Thyroid gland (tissue), 4 donors: ENCODE data around the gene ZFHX3.
A peak's percentile ranks its signal among the peaks of the same experiment; 100 is the strongest.

ENCODE experiments used
- POLR2A ChIP-seq, 2 donors: fragments of 450-650 bp; IDR thresholded peaks; one replicate each; pipeline ENCODE4 v1.6.1; 2017; ENCODE audit warnings: antibody characterized with exemption in 2 of 2, mild to moderate bottlenecking in 2 of 2, moderate library complexity in 1 of 2
- TF ChIP-seq, protein P1 (sequence below), 6 experiments: fragments of 200-600 bp in 3 of 6; fragments of 450-650 bp in 3 of 6; sonication (generic) in 3 of 6; IDR thresholded peaks; one replicate each; pipeline ENCODE4 v1.5.1; 2016 to 2019; ENCODE audit warnings: antibody characterized with exemption in 6 of 6, mild to moderate bottlenecking in 2 of 6, inconsistent platforms in 1 of 6, moderate library complexity in 1 of 6

GRCh38 chr16:73053364-73054124 is 5.6 kb upstream of the ZFHX3 start:
- TF ChIP-seq, protein P1, sequence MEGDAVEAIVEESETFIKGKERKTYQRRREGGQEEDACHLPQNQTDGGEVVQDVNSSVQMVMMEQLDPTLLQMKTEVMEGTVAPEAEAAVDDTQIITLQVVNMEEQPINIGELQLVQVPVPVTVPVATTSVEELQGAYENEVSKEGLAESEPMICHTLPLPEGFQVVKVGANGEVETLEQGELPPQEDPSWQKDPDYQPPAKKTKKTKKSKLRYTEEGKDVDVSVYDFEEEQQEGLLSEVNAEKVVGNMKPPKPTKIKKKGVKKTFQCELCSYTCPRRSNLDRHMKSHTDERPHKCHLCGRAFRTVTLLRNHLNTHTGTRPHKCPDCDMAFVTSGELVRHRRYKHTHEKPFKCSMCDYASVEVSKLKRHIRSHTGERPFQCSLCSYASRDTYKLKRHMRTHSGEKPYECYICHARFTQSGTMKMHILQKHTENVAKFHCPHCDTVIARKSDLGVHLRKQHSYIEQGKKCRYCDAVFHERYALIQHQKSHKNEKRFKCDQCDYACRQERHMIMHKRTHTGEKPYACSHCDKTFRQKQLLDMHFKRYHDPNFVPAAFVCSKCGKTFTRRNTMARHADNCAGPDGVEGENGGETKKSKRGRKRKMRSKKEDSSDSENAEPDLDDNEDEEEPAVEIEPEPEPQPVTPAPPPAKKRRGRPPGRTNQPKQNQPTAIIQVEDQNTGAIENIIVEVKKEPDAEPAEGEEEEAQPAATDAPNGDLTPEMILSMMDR (IDR thresholded peaks at IDR 0.05), result no peak
- TF ChIP-seq POLR2A (IDR thresholded peaks at IDR 0.05), result peak in 1 of 2 donors; percentile 15
